ENCODE results near the gene VASN.

The VASN gene

GRCh38 chr16:4386951-4387565 lies 15.4 kb downstream of the VASN start:
- Histone ChIP-seq H3K27me3 (ENCODE audit: insufficient read depth, low read length, poor library complexity) (no peaks in the 10 kb centered on the region), H3K4me3 (ENCODE audit: low read depth in 1 of 2, low read length in 2 of 2) (no peak overlapping the region), H3K9me3 (ENCODE audit: insufficient read depth, low read length, severe bottlenecking) (no peaks in the 10 kb centered on the region), H3K4me1 (ENCODE audit: insufficient read depth, low read length) (no peaks in the 10 kb centered on the region), H4K20me1 (ENCODE audit: insufficient read depth, low read length) (peaks cover 33% of the 10 kb centered on the region), H3K9ac (ENCODE audit: low read depth, low read length) (no peak overlapping the region), H3K36me3 (ENCODE audit: insufficient read depth, low read length) (peaks cover 77% of the 10 kb centered on the region), H2AFZ (ENCODE audit: low read depth, low read length) (no peak overlapping the region), H3K27ac (ENCODE audit: low read length) (no peak overlapping the region), H3K4me2 (ENCODE audit: insufficient read depth, low read length) (no peak overlapping the region), H3K79me2 (ENCODE audit: insufficient read depth, low read length) (no peaks in the 10 kb centered on the region)
- DNase-seq (no peak), ATAC-seq (ENCODE audit: insufficient read depth, low read depth) (no peak)
- TF ChIP-seq EZH2 (IDR thresholded peaks at IDR 0.05; ENCODE audit: borderline replicate concordance, low read depth, low read length, severe bottlenecking), result no peak
- TF ChIP-seq CTCF (IDR thresholded peaks at IDR 0.05; ENCODE audit: borderline replicate concordance, extremely low read depth, low read length, poor library complexity, severe bottlenecking), result no peak

- Histone ChIP-seq H3K27ac (ENCODE audit: low read length) (no peak overlapping the region), H2AFZ (ENCODE audit: low read depth, low read length) (no peak overlapping the region), H3K79me2 (ENCODE audit: insufficient read depth, low read length) (no peaks in the 10 kb centered on the region), H3K9me3 (ENCODE audit: insufficient read depth, low read length, severe bottlenecking) (no peaks in the 10 kb centered on the region), H3K4me1 (ENCODE audit: insufficient read depth, low read length) (no peaks in the 10 kb centered on the region), H3K4me2 (ENCODE audit: insufficient read depth, low read length) (no peak overlapping the region), H3K27me3 (ENCODE audit: insufficient read depth, low read length, poor library complexity) (no peaks in the 10 kb centered on the region), H3K4me3 (ENCODE audit: low read depth in 1 of 2, low read length in 2 of 2) (no peak overlapping the region), H4K20me1 (ENCODE audit: insufficient read depth, low read length) (peaks cover 33% of the 10 kb centered on the region), H3K36me3 (ENCODE audit: insufficient read depth, low read length) (peaks cover 78% of the 10 kb centered on the region), H3K9ac (ENCODE audit: low read depth, low read length) (no peak overlapping the region)
- DNase-seq (no peak), ATAC-seq (ENCODE audit: insufficient read depth, low read depth) (no peak)
- TF ChIP-seq CTCF (IDR thresholded peaks at IDR 0.05; ENCODE audit: borderline replicate concordance, extremely low read depth, low read length, poor library complexity, severe bottlenecking) (no peak), EZH2 (IDR thresholded peaks at IDR 0.05; ENCODE audit: borderline replicate concordance, low read depth, low read length, severe bottlenecking) (no peak)
Observed at GRCh38 chr16:4387781-4388180, 16.1 kb downstream of the VASN start.

- H3K9me3 ChIP-seq (ENCODE audit: insufficient read depth, low read length, severe bottlenecking), result no peaks in the 10 kb centered on the region
- no peaks in the 10 kb centered on the region for H3K27me3 ChIP-seq (ENCODE audit: insufficient read depth, low read length, poor library complexity)
- H3K36me3 ChIP-seq (ENCODE audit: insufficient read depth, low read length), result peaks cover 81% of the 10 kb centered on the region
- H3K79me2 ChIP-seq (ENCODE audit: insufficient read depth, low read length), result no peaks in the 10 kb centered on the region
- no peak overlapping the region for H3K27ac ChIP-seq (ENCODE audit: low read length)
- no peak overlapping the region for H3K4me3 ChIP-seq (ENCODE audit: low read depth in 1 of 2, low read length in 2 of 2)
- no peak overlapping the region for H2AFZ ChIP-seq (ENCODE audit: low read depth, low read length)
- H3K4me1 ChIP-seq (ENCODE audit: insufficient read depth, low read length), result no peaks in the 10 kb centered on the region
- no peak overlapping the region for H3K4me2 ChIP-seq (ENCODE audit: insufficient read depth, low read length)
- TF ChIP-seq EZH2 (IDR thresholded peaks at IDR 0.05; ENCODE audit: borderline replicate concordance, low read depth, low read length, severe bottlenecking) (no peak), CTCF (IDR thresholded peaks at IDR 0.05; ENCODE audit: borderline replicate concordance, extremely low read depth, low read length, poor library complexity, severe bottlenecking) (no peak)
- ATAC-seq (ENCODE audit: insufficient read depth, low read depth) (no peak), DNase-seq (no peak)
- H3K9ac ChIP-seq (ENCODE audit: low read depth, low read length), result no peak overlapping the region
- peaks cover 33% of the 10 kb centered on the region for H4K20me1 ChIP-seq (ENCODE audit: insufficient read depth, low read length)
Observed at GRCh38 chr16:4388271-4389021, 16.8 kb downstream of the VASN start.

Data from DND-41 (cell line).